HepG2 (cell line): ENCODE data around the gene PCNA. TPM values are rescaled to one million over a fixed set of nuclear protein-coding genes. Genes with fewer than 3 reads are reported as not detected.
A peak's percentile ranks its signal among the peaks of the same experiment; 100 is the strongest.

Source experiments
- ARID2 ChIP-seq: sonication (generic); formaldehyde crosslinking; IDR thresholded peaks from 2 replicates; pipeline ENCODE4 v1.8.1; 2022; ENCODE audit warnings: mild to moderate bottlenecking, missing genetic modification reagents, borderline replicate concordance
- FOXJ3 ChIP-seq: sonication (generic); formaldehyde crosslinking; IDR thresholded peaks from 2 replicates; pipeline ENCODE4 v1.4.0; 2020; ENCODE audit warnings: missing genetic modification reagents, mild to moderate bottlenecking, borderline replicate concordance
- MAZ ChIP-seq, 2 experiments: sonication (generic) in 1 of 2; formaldehyde crosslinking in 1 of 2; IDR thresholded peaks; 2 replicates each; pipeline versions ENCODE4 v1.5.0 to v1.6.1; 2012 to 2020; ENCODE audit warnings: low read depth in 2 of 2, mild to moderate bottlenecking in 2 of 2, borderline replicate concordance in 1 of 2, improper control_type of control experiment in 1 of 2, low read length in 1 of 2, missing genetic modification reagents in 1 of 2, moderate library complexity in 1 of 2
- NCOR1 ChIP-seq: fragments of 200-600 bp; sonication (generic); IDR thresholded peaks from 2 replicates; pipeline ENCODE4 v1.7.0; 2017; ENCODE audit warnings: antibody characterized with exemption, low read length, borderline replicate concordance
- SAP130 ChIP-seq: IDR thresholded peaks from 2 replicates; pipeline ENCODE4 v1.6.1; 2016; ENCODE audit warnings: low read depth
- SP5 ChIP-seq: IDR thresholded peaks from 2 replicates; pipeline ENCODE4 v1.6.1; 2016; ENCODE audit warnings: low read depth, borderline replicate concordance
- SRSF4 ChIP-seq: fragments of 200-400 bp; formaldehyde crosslinking; IDR thresholded peaks from one replicate; pipeline ENCODE4 v1.6.1; 2018; ENCODE audit warnings: mild to moderate bottlenecking, low read depth, low read length, moderate library complexity; ENCODE audit not compliant: poor library complexity, severe bottlenecking
- STAT5B ChIP-seq: sonication (generic); formaldehyde crosslinking; IDR thresholded peaks from 2 replicates; pipeline ENCODE4 v1.4.0; 2020; ENCODE audit warnings: missing genetic modification reagents
- XRCC5 ChIP-seq: fragments of 200-400 bp; formaldehyde crosslinking; optimal IDR thresholded peaks from 2 replicates; pipeline ENCODE3; 2017; ENCODE audit warnings: mild to moderate bottlenecking, low read length
- ZFP36 ChIP-seq: fragments of 150-350 bp; IDR thresholded peaks from 2 replicates; pipeline ENCODE4 v1.6.1; 2018; ENCODE audit warnings: borderline replicate concordance, low read length, low read depth; ENCODE audit not compliant: partially characterized antibody
- ZFY ChIP-seq: sonication (generic); formaldehyde crosslinking; IDR thresholded peaks from 2 replicates; pipeline ENCODE4 v1.4.0; 2020; ENCODE audit warnings: missing genetic modification reagents
- ZNF138 ChIP-seq: sonication (generic); formaldehyde crosslinking; IDR thresholded peaks from 2 replicates; pipeline ENCODE4 v1.5.0; 2020; ENCODE audit warnings: mild to moderate bottlenecking, low read depth, missing genetic modification reagents
- ZNF180 ChIP-seq: sonication (generic); formaldehyde crosslinking; IDR thresholded peaks from 2 replicates; pipeline ENCODE4 v1.4.0; 2020; ENCODE audit warnings: low read depth, missing genetic modification reagents, borderline replicate concordance
- ZNF263 ChIP-seq: sonication (generic); formaldehyde crosslinking; IDR thresholded peaks from 2 replicates; pipeline ENCODE4 v1.4.0; 2020; ENCODE audit warnings: missing genetic modification reagents
- ZNF367 ChIP-seq: sonication (generic); formaldehyde crosslinking; IDR thresholded peaks from 2 replicates; pipeline ENCODE4 v1.4.0; 2020; ENCODE audit warnings: missing genetic modification reagents, borderline replicate concordance
- ZNF501 ChIP-seq: sonication (generic); formaldehyde crosslinking; IDR thresholded peaks from 2 replicates; pipeline ENCODE4 v1.5.1; 2020; ENCODE audit warnings: mild to moderate bottlenecking, moderate library complexity, missing genetic modification reagents
- ZNF75D ChIP-seq: sonication (generic); formaldehyde crosslinking; IDR thresholded peaks from 2 replicates; pipeline ENCODE4 v1.8.1; 2023; ENCODE audit warnings: missing genetic modification reagents, mild to moderate bottlenecking, borderline replicate concordance
- ZNF775 ChIP-seq: sonication (generic); formaldehyde crosslinking; IDR thresholded peaks from 2 replicates; pipeline ENCODE4 v1.4.0; 2020; ENCODE audit warnings: missing genetic modification reagents, mild to moderate bottlenecking, moderate library complexity, borderline replicate concordance
- ZSCAN12 ChIP-seq: sonication (generic); formaldehyde crosslinking; IDR thresholded peaks from 2 replicates; pipeline ENCODE4 v1.9.0; 2021; ENCODE audit warnings: mild to moderate bottlenecking, missing genetic modification reagents
- polyA plus RNA-seq, 8 experiments: library from polyadenylated mRNA; depleted of rRNA in 3 of 8; stranded (reverse) in 7 of 8; unstranded in 1 of 8; fragments of >200 nt; fragmentation: Illumina TruSeq in 4 of 8; extraction: Trizol in 4 of 8; gene quantifications; 2 replicates each; pipeline versions ENCODE4 v1.2.1 to v1.2.3, GENCODE V29; 2011 to 2016; ENCODE audit warnings: low read depth in 4 of 8, missing spikeins in 1 of 8, mixed read lengths in 1 of 8; ENCODE audit not compliant: insufficient read depth in 1 of 8
- total RNA-seq, 5 experiments: library from RNA; depleted of rRNA; stranded (reverse); fragments of >200 nt; fragmentation: Illumina TruSeq; extraction: Trizol; gene quantifications; 2 replicates each; pipeline ENCODE4 v1.2.3, GENCODE V29; 2016; ENCODE audit warnings: low read depth in 1 of 5
- TF ChIP-seq, protein P1 (sequence below): sonication (generic); formaldehyde crosslinking; IDR thresholded peaks from 2 replicates; pipeline ENCODE4 v1.4.0; 2020; ENCODE audit warnings: missing genetic modification reagents
- TF ChIP-seq, protein P2 (sequence below): sonication (generic); formaldehyde crosslinking; IDR thresholded peaks from 2 replicates; pipeline ENCODE4 v1.4.0; 2020; ENCODE audit warnings: missing genetic modification reagents, borderline replicate concordance
- TF ChIP-seq, protein P3 (sequence below): sonication (generic); formaldehyde crosslinking; IDR thresholded peaks from 2 replicates; pipeline ENCODE4 v1.9.0; 2022; ENCODE audit warnings: missing genetic modification reagents, mild to moderate bottlenecking, borderline replicate concordance

Gene PCNA
- total and polyA plus RNA-seq, 2 of the 13 experiments (the other 11 are each of a cell fraction or from before 2014, with no cell fraction given) = 229 to 655 TPM

DNA sequence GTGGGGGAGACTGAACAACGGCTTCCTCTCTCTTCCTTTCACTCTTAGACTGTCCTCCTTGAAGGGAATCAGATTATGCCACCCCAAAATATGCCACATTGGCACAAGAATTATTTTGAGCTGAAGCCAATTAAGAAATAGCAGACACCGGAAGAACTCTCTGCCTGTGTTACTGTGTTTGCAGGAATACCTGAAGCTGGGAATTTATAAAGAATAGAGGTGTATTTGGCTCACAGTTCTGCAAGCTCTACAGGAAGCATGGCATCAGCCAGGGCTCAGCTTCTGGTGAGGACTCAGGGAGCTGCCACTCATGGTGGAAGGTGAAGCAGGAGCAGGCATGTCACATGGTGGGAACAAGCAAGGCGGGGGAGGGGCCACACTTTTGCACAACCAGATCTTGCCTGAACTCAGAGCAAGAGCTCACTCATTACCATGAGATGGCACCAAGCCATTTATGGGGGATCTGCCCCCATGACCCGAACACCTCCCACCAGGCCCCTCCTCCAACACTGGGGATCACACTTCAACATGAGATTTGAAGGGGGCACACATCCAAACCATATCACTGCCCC is 46.0 kb downstream of the PCNA start (continued):
- TF ChIP-seq ZSCAN12 (no peak), ZNF263 (CRISPR knock-in tag) (no peak), SP5 (CRISPR knock-in tag) (no peak), ZNF180 (CRISPR knock-in tag) (no peak), ZNF367 (no peak), ZFY (CRISPR knock-in tag) (no peak), NCOR1 (no peak), ZNF138 (no peak), ARID2 (0 out of 2 replicates have a peak, but pooled peaks have one; percentile 17), XRCC5 (no peak), ZNF75D (no peak), ZNF501 (CRISPR knock-in tag) (no peak), SRSF4 (no peak), MAZ (IDR thresholded peaks at IDR 0.05; ENCODE audit: borderline replicate concordance, low read depth, low read length) (no peak), MAZ (CRISPR knock-in tag; IDR thresholded peaks at IDR 0.05; ENCODE audit: low read depth) (no peak), ZFP36 (no peak), ZNF775 (CRISPR knock-in tag) (no peak), SAP130 (CRISPR knock-in tag) (0 out of 2 replicates have a peak, but pooled peaks have one; percentile 6), STAT5B (CRISPR knock-in tag) (no peak), FOXJ3 (CRISPR knock-in tag) (no peak)
- TF ChIP-seq, protein P1, sequence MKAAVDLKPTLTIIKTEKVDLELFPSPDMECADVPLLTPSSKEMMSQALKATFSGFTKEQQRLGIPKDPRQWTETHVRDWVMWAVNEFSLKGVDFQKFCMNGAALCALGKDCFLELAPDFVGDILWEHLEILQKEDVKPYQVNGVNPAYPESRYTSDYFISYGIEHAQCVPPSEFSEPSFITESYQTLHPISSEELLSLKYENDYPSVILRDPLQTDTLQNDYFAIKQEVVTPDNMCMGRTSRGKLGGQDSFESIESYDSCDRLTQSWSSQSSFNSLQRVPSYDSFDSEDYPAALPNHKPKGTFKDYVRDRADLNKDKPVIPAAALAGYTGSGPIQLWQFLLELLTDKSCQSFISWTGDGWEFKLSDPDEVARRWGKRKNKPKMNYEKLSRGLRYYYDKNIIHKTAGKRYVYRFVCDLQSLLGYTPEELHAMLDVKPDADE (CRISPR knock-in tag) = no peak
- TF ChIP-seq, protein P2, sequence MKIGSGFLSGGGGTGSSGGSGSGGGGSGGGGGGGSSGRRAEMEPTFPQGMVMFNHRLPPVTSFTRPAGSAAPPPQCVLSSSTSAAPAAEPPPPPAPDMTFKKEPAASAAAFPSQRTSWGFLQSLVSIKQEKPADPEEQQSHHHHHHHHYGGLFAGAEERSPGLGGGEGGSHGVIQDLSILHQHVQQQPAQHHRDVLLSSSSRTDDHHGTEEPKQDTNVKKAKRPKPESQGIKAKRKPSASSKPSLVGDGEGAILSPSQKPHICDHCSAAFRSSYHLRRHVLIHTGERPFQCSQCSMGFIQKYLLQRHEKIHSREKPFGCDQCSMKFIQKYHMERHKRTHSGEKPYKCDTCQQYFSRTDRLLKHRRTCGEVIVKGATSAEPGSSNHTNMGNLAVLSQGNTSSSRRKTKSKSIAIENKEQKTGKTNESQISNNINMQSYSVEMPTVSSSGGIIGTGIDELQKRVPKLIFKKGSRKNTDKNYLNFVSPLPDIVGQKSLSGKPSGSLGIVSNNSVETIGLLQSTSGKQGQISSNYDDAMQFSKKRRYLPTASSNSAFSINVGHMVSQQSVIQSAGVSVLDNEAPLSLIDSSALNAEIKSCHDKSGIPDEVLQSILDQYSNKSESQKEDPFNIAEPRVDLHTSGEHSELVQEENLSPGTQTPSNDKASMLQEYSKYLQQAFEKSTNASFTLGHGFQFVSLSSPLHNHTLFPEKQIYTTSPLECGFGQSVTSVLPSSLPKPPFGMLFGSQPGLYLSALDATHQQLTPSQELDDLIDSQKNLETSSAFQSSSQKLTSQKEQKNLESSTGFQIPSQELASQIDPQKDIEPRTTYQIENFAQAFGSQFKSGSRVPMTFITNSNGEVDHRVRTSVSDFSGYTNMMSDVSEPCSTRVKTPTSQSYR (CRISPR knock-in tag) = peak; percentile 93
- TF ChIP-seq, protein P3, sequence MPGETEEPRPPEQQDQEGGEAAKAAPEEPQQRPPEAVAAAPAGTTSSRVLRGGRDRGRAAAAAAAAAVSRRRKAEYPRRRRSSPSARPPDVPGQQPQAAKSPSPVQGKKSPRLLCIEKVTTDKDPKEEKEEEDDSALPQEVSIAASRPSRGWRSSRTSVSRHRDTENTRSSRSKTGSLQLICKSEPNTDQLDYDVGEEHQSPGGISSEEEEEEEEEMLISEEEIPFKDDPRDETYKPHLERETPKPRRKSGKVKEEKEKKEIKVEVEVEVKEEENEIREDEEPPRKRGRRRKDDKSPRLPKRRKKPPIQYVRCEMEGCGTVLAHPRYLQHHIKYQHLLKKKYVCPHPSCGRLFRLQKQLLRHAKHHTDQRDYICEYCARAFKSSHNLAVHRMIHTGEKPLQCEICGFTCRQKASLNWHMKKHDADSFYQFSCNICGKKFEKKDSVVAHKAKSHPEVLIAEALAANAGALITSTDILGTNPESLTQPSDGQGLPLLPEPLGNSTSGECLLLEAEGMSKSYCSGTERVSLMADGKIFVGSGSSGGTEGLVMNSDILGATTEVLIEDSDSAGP (CRISPR knock-in tag) = peak; percentile 31; the same call in 1 of the 2 replicates
